ENCODE measurements around the gene SLC39A12. TPM values are rescaled to one million over a fixed set of nuclear protein-coding genes. Genes with fewer than 3 reads are reported as not detected.

Gene SLC39A12
- total and polyA plus RNA-seq, 10 donors, result 0.06 to 0.37 (median 0.11) TPM; not detected in 2

DNA sequence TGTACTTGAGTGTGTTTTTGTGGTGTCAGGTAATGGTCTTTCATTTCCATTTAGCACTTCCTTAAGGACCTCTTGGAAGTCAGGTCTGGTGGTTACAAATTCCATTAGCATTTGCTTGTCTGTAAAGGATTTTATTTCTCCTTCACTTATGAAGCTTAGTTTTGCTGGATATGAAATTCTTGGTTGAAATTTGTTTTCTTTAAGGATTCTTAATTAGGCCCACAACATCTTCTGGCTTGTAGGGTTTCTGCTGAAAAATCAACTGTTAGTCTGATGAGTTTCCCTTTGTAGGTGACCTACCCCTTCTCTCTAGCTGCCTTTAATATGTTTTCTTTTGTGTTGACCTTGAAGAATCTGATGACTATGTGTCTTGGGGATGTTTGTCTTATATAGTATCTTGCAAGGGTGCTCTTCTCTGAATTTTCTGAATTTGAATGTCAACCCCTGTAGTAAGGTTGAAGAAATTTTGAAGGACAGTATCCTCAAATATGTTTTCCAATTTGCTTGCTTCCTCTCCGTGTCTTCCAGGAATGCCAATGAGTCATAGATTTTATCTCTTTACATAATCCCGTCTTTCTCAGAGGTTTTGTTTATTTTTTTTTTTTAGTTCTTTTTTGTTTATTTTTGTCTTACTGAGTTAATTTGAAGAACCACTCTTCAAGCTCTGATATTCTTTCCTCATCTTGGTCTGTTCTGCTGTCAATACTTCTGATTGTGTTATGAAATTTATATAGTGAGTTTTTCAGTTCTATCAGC is 70.2 kb downstream of the SLC39A12 start:
- WGBS, 5 donors, result 0 to 67% (median 33%) methylated on average over 2 of the region's 2 CpGs
- intact Hi-C loops (cut with DNase I; ENCODE audit: low total_unique reads), result no loop called here
- no peaks in the 10 kb centered on the region for H3K4me1 ChIP-seq
- DNase-seq, result no peak
- H3K9me3 ChIP-seq, result peaks cover 3 to 47% (median 35%) of the 10 kb centered on the region in 8 donors
- H3K36me3 ChIP-seq, result no peaks in the 10 kb centered on the region
- H3K4me3 ChIP-seq, result no peak overlapping the region
- no peaks in the 10 kb centered on the region for H3K27me3 ChIP-seq (replicated peaks in 1 of 7)
- TF ChIP-seq POLR2A (IDR thresholded peaks at IDR 0.05) (no peak), POLR2AphosphoS5 (IDR thresholded peaks at IDR 0.05) (no peak)
- TF ChIP-seq, protein P1, sequence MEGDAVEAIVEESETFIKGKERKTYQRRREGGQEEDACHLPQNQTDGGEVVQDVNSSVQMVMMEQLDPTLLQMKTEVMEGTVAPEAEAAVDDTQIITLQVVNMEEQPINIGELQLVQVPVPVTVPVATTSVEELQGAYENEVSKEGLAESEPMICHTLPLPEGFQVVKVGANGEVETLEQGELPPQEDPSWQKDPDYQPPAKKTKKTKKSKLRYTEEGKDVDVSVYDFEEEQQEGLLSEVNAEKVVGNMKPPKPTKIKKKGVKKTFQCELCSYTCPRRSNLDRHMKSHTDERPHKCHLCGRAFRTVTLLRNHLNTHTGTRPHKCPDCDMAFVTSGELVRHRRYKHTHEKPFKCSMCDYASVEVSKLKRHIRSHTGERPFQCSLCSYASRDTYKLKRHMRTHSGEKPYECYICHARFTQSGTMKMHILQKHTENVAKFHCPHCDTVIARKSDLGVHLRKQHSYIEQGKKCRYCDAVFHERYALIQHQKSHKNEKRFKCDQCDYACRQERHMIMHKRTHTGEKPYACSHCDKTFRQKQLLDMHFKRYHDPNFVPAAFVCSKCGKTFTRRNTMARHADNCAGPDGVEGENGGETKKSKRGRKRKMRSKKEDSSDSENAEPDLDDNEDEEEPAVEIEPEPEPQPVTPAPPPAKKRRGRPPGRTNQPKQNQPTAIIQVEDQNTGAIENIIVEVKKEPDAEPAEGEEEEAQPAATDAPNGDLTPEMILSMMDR (IDR thresholded peaks at IDR 0.05 in 8 of 11, conservative IDR thresholded peaks at IDR 0.05 in 3 of 11), result no peak
- H3K27ac ChIP-seq, result no peak overlapping the region

DNA sequence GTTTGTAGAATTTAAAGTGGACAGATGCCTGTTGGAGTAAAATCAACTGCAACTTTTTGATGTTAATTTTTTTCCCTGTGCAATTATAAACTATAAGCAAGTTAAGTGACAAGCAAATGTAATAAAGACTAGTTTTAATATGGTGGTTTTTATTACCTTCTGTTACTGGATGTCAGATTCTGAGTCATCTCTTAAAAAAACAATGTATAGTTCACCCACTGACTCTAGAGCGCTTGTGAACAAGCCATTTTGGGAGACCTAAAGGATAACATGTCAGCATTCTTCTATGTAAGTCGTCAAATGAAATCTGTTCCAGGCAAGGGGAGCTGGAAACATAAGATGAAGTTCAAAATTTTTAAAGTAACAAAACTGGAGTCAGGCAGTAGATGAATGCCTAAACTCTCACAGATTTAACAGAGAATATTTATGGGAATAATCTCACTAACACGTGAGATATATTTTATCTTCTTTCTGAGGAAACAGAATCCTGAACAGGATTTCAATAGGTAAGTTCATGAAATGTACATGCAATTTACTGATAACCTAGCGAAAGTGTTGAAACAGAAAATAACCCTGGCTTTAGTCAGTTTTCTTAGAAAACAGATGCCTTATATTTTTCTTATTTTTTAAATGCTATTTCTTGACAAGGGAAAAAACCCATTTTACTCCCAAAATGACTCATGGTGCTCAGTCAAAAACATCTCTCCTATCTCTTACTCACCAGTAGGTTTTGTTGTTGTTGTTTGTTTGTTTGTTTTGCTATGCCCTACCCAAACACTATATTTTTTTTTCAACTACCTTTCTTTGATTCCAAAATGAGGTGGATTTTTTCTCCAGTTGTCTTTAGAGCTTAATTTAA is 91.7 kb downstream of the SLC39A12 start:
- Histone ChIP-seq H3K36me3 (no peaks in the 10 kb centered on the region), H3K9me3 (no peaks in the 10 kb centered on the region), H3K27ac (no peak overlapping the region), H3K27me3 (replicated peaks in 1 of 7) (no peaks in the 10 kb centered on the region), H3K4me1 (no peaks in the 10 kb centered on the region), H3K4me3 (no peak overlapping the region)
- 71 to 87% (median 82%) methylated on average over 4 of the region's 4 CpGs for WGBS, 5 donors
- intact Hi-C loops (cut with DNase I; ENCODE audit: low total_unique reads), result no loop called here
- no peak for DNase-seq
- TF ChIP-seq POLR2AphosphoS5 (IDR thresholded peaks at IDR 0.05) (no peak), POLR2A (IDR thresholded peaks at IDR 0.05) (no peak)
- TF ChIP-seq, protein P1 (IDR thresholded peaks at IDR 0.05 in 8 of 11, conservative IDR thresholded peaks at IDR 0.05 in 3 of 11), result no peak

DNA sequence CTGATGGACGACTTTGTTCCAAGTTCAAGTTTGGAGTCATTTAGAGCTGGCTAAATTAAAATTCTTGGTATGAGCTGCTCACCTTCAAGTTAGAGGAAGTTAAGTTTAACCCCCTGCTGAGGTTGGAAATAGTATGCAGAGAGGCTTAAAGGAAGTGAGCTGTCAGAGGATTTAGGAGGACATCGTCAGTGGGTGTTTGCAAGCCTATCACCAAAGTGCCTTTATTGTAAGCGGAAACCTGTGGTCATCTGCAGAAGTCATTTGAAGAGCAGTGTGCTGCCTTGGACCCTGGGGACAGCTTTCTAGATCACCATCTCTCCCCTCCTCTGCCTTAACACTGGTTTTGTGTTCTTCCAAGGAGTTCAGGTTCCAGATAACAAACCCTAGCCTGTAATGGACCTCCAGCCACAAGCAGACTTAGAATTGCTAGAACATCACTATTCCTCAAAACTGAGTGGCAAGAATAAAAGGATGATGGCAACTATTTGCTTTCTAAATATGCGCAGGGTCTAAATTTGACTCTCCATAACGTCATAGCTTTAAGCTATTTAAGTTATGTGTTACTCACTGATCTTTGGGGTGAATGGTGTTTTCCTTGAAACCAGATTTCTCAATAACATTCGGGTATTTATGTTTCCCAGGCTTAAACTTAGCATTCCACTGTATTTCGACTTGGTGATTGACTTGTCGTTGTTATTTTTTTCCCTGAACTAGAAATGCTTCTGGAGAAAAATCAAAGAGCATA is 93.4 kb downstream of the SLC39A12 start:
- TF ChIP-seq POLR2AphosphoS5 (IDR thresholded peaks at IDR 0.05), result no peak
- no peak for TF ChIP-seq POLR2A (IDR thresholded peaks at IDR 0.05)
- 63 to 72% (median 67%) methylated on average over 8 of the region's 8 CpGs for WGBS, 5 donors

DNA sequence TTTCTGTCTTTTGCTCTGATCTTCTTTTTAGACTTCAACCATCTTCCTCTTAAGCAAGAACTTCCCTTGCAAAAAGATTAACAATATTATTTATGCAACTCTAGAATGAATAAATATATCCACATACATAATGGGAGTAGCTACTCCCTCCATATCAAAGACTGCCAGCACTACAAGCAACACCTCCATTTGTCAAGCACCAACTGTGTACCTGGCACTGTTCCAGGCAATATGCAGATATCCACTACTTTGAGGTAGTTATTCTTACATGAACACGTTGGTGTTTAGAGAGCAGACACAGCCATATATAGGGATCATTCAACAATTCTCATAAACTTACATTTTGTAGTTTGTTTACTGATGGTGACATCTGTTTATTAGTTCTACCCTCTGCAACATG is 104.9 kb downstream of the SLC39A12 start:
- DNase-seq, result no peak
- H3K9me3 ChIP-seq, result peaks cover 0 to 9% (median 2%) of the 10 kb centered on the region in 8 donors
- H3K27me3 ChIP-seq (replicated peaks in 1 of 7), result no peaks in the 10 kb centered on the region
- H3K27ac ChIP-seq, result no peak overlapping the region
- H3K4me1 ChIP-seq, result no peaks in the 10 kb centered on the region
- H3K36me3 ChIP-seq, result no peaks in the 10 kb centered on the region
- WGBS, 5 donors, result 45 to 67% (median 56%) methylated on average over 1 of the region's 1 CpG
- H3K4me3 ChIP-seq, result no peak overlapping the region
- TF ChIP-seq, protein P1 (IDR thresholded peaks at IDR 0.05 in 8 of 11, conservative IDR thresholded peaks at IDR 0.05 in 3 of 11), result no peak
- no peak for TF ChIP-seq POLR2AphosphoS5 (IDR thresholded peaks at IDR 0.05)
- TF ChIP-seq POLR2A (IDR thresholded peaks at IDR 0.05), result no peak
- intact Hi-C loops (cut with DNase I; ENCODE audit: low total_unique reads), result no loop called here

More for the DNA sequence above, 93.4 kb downstream of the SLC39A12 start:
- H3K36me3 ChIP-seq, result no peaks in the 10 kb centered on the region
- intact Hi-C loops (cut with DNase I; ENCODE audit: low total_unique reads), result no loop called here
- H3K27me3 ChIP-seq (replicated peaks in 1 of 7), result no peaks in the 10 kb centered on the region
- no peak overlapping the region for H3K4me3 ChIP-seq
- H3K4me1 ChIP-seq, result no peaks in the 10 kb centered on the region
- H3K9me3 ChIP-seq, result no peaks in the 10 kb centered on the region
- no peak for DNase-seq
- no peak overlapping the region for H3K27ac ChIP-seq

All from spleen (tissue), 11 donors.